Measurements from ENCODE around the gene CHST15.

- TF ChIP-seq POLR2A (IDR thresholded peaks at IDR 0.05) (no peak), EP300 (IDR thresholded peaks at IDR 0.05) (no peak)
- TF ChIP-seq, protein P1, sequence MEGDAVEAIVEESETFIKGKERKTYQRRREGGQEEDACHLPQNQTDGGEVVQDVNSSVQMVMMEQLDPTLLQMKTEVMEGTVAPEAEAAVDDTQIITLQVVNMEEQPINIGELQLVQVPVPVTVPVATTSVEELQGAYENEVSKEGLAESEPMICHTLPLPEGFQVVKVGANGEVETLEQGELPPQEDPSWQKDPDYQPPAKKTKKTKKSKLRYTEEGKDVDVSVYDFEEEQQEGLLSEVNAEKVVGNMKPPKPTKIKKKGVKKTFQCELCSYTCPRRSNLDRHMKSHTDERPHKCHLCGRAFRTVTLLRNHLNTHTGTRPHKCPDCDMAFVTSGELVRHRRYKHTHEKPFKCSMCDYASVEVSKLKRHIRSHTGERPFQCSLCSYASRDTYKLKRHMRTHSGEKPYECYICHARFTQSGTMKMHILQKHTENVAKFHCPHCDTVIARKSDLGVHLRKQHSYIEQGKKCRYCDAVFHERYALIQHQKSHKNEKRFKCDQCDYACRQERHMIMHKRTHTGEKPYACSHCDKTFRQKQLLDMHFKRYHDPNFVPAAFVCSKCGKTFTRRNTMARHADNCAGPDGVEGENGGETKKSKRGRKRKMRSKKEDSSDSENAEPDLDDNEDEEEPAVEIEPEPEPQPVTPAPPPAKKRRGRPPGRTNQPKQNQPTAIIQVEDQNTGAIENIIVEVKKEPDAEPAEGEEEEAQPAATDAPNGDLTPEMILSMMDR (IDR thresholded peaks at IDR 0.05) = no peak
These were observed 40.8 kb downstream of the CHST15 start for GRCh38 chr10:124052561-124052960.

All from ovary (tissue), 3 donors.